NCI-H1694 (cell line): ENCODE measurements around the gene NEUROD2.

Source experiments
- DNase-seq: peaks from one replicate; lab custom pipeline; 2025; lab: John Stamatoyannopoulos, UW

NEUROD2 gene

GRCh38 chr17:39635614-39636176, 28.0 kb upstream of the NEUROD2 start:
- DNase-seq = no peak

- peak; percentile 72 for DNase-seq
Observed at GRCh38 chr17:39634384-39634871, 26.7 kb upstream of the NEUROD2 start.

DNA sequence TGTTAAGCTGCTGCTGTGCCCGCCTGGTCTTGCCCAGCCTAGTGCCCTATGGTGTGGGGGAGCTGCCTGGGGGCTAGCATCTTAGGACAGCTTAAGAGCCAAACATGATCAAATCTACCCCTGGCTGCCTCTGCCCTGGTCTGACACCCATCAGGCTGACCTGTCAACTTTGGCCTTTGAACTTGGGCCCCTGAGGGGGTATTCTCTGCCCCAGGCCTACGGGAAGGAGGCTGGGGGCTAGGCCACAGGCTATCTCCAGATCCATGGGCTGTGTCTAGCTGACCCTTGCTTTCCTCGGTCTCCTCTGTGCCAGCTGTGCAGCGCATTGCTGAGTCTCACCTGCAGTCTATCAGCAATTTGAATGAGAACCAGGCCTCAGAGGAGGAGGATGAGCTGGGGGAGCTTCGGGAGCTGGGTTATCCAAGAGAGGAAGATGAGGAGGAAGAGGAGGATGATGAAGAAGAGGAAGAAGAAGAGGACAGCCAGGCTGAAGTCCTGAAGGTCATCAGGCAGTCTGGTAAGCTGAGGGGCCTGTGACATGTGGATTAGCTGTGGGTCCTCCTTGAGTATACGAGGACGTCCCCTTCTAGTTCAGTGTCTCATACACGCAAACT, 26.0 kb upstream of the NEUROD2 start:
- DNase-seq = no peak

GRCh38 chr17:39632153-39632941, 24.6 kb upstream of the NEUROD2 start:
- DNase-seq = no peak

DNA sequence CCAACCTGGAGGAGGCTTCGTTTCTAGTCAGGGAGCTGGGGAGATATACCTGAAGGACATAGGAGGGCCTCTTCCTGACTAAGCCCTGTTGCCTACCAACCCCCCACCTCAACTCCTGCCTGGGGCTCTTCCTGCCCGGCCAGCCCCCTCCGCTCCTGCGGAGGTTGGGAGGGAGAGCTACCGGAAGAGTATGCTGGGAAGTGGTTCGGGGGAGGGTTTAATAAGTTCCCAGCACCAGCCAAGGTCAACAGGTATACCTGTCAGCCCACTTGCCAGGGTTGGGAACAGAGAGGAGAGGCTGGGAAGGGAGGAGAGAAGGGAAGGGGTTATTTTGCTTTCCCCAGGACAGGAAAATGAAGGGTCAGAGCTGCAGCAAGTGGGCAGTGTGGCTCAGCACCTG, 23.7 kb upstream of the NEUROD2 start:
- no peak for DNase-seq

DNA sequence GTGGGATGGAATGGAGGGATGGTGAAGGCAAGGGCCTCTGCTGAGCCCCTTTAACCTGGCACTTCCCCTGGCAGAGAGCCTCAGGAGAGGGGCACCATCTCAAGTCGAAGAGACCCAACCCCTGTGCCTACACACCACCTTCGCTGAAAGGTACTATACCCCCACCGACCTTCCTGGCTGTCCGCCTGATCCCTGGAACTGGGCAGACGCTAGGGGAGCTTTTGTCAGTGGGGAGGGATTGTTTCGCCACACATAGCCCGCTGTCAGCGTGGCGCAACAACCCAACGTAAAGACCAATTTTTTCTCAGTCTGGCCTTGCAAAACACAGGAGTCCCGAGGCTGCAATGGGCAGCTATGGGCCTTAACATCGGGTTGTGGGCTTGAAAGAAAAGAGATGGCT, 22.2 kb upstream of the NEUROD2 start:
- DNase-seq = no peak

- DNase-seq = no peak
Observed at GRCh38 chr17:39629494-39629880, 21.8 kb upstream of the NEUROD2 start.

DNA sequence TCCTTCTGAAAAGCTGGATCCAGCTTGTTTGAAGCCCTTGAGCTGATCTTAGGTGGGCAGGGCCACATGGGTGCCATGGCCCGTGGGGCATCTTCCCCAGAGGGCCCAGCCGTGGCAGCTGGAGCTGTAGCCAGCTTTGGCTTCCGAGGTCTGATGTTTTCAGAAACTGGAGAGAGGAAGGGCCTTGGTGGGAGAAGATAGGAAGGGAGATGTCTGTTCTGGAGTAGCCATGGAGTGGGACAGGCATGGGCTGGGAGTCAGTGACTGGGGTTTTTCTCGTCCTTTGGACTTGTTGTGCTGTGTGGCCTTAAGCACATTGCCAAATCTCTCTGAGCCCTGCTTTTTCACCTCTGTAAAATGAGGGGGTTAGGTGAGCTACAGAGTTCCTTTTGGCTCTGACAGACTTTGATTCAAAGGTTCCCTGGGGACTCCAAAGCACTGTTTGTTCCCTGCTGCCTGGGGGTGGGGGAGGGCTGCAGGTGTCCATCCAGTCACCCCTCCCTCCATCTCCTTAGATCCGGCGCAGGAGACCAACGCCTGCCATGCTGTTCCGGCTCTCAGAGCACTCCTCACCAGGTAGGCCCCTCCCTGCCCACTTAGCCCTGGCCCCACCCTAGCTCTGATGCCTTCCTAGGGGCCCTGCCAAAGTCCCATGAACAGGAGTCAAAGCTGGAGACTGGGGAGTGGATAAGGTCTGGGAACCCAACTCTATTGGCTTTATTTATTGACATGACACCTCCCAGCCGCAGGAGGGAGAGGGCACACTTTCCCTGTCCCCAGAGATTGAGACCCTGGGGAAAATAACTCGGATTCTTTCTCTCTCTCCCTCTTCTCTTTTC, 21.2 kb upstream of the NEUROD2 start:
- no peak for DNase-seq

DNA sequence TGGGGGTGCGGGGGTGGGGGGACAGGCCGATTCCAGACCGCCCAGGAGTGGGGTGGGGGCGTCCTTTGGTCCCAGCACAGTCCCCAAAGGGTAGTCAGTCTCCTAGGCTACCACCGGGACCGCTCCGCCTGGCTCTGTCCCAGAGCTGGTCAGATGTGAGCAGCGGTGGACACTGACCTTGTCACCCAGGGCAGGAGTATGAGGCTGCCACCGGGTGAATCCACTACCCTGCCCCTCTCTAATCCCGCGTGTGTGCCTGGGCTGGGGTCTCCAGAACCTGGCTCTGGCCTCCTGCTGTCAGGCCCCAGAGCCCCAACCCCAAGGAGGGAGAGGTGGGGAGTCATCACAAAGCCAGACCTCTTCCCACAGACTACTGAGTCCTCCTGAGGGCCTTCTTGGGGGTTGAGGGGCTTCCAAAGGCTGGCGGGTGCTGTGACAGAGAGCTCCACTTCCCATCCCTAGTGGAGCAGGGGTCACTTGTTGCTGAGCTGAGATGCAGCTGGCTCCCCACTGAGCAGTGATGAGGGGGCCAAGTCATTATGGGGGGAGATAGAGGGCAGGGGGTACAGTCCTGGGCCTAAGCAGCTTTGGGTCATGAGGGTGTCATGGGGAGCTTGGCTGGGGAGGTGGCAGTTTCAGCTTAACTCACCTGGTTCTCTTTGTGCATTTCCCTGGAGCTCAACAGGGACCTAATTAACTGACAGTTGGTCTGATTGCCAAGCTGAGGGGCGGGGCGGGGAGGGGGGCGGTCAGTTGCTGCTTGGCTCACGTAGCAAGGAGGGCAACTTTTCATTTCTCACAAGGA, 20.2 kb upstream of the NEUROD2 start:
- no peak for DNase-seq

DNA sequence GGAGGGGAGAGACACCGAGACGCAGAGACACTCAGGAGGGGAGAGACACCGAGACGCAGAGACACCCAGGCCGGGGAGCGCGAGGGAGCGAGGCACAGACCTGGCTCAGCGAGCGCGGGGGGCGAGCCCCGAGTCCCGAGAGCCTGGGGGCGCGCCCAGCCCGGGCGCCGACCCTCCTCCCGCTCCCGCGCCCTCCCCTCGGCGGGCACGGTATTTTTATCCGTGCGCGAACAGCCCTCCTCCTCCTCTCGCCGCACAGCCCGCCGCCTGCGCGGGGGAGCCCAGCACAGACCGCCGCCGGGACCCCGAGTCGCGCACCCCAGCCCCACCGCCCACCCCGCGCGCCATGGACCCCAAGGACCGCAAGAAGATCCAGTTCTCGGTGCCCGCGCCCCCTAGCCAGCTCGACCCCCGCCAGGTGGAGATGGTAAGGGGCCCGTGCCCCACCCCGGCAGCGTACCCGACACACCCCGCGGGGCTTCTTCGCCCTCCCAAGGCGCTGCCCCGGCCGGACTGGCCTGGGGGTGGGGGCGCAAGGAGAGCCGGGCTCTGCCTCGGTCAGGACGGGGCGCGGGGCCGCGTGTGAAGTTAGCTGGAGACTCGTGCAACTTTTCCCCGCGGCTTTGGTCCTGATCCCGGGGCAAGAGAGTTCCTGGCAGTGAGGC, 19.5 kb upstream of the NEUROD2 start:
- DNase-seq = no peak

DNA sequence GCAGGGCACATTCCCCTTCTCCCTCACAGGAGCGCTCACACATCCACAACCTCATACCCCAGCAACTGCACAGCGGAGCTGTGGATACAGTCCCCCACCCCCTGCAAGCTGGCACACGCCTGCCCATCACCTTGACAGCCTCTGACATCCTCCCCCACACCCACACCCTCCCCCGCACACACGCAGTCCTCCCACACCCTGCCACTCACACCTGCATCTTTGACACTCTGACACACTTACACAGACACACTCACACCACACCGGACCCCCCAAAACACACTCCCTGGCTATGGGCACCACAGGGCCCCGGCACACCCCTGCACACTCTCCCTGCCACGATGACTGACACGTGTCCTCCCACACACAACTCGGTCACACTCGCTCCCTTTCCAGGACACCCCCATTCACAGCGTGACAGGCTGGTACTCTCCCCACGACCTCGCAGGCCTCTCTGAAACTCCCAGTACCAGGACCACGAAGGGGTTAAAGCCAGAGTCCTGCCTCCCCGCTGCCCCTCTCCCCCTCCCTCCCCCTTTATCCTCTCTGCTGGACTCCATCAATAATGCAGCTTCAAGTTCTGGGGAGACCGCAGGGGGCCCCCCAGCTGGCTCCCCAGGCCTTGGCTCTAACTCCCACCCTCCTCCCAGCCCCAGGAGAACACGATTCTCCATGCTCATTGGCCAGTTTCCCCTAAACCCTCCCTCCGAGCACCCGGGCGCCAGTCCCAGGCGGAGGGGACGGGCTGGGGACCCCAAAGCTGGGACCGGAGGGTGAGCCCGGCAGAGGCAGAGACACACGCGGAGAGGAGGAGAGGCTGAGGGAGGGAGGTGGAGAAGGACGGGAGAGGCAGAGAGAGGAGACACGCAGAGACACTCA, 18.7 kb upstream of the NEUROD2 start, which contains the start of gene PPP1R1B:
Gene PPP1R1B, plus strand, starts transcription at position 782 of the 876 bp plus-strand sequence. CDS start 441 bp downstream, outside the sequence.
- DNase-seq = no peak

GRCh38 chr17:39625198-39625785, 17.6 kb upstream of the NEUROD2 start:
- DNase-seq = no peak

- no peak for DNase-seq
Observed at GRCh38 chr17:39624313-39624712, 16.6 kb upstream of the NEUROD2 start.

- DNase-seq = peak; percentile 67
Observed at GRCh38 chr17:39623356-39623950, 15.7 kb upstream of the NEUROD2 start.

DNA sequence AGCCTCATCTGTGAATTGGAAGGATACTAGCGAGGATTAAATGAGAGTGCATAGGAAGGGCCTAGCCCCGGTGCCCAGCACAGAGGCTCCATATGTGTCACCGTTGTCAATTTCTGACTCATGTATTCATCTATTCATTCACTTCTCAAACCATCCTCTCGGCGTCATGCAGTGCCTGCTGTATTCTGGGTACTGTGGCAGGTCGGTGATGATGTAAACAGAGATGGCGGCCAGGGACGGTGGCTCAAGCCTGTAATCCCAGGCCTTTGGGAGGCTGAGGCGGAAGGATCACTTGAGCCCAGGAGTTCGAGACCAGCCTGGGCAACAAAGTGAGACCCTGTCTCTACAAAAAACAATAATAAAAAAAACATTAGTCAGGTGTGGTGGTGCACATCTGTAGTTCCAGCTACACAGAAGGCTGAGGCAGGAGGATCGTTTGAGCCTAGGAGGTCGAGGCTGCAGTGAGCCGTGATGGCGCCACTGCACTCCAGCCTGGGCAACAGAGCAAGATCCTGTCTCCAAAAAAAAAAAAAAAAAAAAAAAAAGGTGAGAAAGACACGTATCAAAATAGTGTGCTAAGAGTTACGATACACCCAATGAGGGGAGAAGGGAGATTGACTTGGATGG, 14.8 kb upstream of the NEUROD2 start:
- DNase-seq = no peak

DNA sequence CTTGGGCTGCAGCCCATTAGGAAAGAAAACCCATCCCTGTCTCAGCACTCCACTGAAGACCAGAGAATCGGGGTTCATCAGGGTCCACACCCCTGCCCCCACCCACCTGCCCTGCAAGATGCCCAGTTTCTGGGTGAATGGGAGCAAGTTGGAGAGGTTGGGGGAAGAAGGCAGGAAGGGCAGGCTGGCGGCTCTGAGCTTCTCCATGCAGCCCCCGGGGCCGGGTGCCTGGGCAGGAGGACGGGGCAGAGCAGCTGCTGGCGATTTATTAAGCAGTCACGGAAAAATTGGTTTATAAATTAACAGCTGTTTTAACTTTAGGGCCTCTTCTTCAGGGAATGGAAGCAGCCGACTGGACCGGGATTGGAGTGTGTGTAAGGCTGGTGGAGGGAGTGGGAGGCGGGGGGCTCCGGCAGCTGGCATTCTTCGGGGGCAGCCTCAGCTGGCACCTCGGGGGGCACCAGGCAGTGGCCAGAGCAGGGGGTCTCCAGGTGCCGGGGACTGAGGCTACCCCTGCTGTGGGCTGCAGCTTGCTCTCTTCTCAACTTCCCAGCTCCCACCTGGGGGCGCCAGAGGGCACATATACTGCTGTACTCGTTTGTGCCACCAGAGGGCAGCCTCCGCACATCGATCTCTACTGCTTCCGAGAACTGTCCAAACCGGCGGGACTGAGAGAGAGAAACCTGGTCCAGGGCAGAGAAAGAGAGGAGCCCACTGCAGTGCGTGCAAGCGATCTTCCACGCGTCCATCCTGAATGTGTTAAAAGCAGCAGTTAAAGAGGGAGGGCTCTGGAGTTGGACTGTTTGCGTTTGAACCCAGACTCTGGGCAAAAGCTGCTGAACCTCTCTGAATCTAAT, 14.0 kb upstream of the NEUROD2 start:
- DNase-seq = peak; percentile 83

DNA sequence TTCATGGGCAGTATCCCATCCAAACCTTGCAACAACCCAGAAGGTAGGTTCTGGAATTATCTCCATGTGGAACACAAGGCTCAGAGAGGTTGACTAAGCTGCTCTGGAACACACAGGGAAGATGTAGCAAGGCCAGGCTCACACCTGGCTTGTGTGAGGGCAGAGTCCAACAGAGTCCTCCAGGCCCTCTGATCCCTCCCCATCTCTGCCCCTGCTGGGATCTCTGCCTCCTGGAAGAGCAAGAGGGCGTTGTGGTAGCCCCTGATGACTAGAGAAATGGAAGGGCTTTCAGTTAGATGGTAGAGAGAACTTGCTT, 12.0 kb upstream of the NEUROD2 start:
- no peak for DNase-seq
